ENCODE data around the gene VPS8.

DNA sequence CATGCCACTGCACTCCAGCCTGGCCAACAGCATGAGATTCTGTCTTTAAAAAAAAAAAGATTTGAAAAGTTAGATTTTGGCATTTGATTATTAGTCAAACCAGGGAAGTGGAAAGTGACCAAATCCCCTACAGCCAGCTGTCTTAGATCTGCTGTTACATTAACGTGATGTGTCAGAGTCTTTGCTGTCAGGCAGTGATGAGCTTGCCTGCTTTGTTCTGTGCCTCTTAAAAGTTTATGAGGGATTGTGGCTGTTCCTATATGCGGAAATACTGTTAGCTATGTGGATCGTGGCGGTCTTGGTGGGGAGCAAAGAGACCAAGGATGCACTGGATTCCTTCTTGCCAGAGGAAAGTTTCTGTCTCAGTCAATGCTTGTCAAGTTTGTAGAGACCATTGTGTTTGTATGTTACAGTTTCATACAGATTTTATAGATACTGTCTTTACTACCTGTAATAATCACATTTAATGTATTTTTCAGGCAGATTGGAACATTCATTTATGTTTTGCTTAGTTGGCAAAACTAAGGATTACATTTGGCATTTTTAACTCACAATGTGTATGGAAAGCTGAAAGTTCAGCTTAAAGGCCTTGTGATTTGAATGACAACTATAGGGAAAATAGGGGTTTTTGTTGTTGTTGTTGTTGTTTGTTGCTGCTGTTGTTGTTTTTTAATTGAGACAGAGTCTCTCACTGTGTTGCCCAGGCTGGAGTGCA lies 137.4 kb downstream of the VPS8 start:
- TF ChIP-seq, protein P1, sequence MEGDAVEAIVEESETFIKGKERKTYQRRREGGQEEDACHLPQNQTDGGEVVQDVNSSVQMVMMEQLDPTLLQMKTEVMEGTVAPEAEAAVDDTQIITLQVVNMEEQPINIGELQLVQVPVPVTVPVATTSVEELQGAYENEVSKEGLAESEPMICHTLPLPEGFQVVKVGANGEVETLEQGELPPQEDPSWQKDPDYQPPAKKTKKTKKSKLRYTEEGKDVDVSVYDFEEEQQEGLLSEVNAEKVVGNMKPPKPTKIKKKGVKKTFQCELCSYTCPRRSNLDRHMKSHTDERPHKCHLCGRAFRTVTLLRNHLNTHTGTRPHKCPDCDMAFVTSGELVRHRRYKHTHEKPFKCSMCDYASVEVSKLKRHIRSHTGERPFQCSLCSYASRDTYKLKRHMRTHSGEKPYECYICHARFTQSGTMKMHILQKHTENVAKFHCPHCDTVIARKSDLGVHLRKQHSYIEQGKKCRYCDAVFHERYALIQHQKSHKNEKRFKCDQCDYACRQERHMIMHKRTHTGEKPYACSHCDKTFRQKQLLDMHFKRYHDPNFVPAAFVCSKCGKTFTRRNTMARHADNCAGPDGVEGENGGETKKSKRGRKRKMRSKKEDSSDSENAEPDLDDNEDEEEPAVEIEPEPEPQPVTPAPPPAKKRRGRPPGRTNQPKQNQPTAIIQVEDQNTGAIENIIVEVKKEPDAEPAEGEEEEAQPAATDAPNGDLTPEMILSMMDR (IDR thresholded peaks at IDR 0.05) = no peak
- TF ChIP-seq POLR2A (IDR thresholded peaks at IDR 0.05) = no peak

All from heart left ventricle (tissue), 13 donors.